ENCODE measurements around the gene GABRG3.

GABRG3 gene

DNA sequence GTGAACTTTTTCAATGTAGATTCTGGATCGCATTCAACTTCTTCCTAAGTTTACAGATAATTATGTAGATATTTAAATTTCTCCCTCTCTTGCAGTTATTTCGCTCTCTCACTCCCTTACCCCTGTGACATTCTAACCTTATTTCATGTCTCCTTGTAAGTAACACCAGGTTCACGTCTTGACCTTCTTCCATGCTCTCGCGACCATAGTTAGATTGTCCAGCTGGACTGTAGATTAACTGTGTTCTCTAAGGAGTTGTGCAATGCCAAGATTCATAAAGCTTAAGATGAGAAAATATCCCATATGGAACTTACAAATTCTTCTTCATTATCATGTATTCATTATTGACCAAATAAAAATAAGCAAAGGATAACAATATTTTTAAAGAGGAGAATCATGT, 430.5 kb downstream of the GABRG3 start:
- no peak for DNase-seq (ENCODE audit: low read depth in 2 of 2)

- no peak for DNase-seq (ENCODE audit: low read depth in 2 of 2)
Observed at GRCh38 chr15:27408428-27408827, 437.4 kb downstream of the GABRG3 start.

DNA sequence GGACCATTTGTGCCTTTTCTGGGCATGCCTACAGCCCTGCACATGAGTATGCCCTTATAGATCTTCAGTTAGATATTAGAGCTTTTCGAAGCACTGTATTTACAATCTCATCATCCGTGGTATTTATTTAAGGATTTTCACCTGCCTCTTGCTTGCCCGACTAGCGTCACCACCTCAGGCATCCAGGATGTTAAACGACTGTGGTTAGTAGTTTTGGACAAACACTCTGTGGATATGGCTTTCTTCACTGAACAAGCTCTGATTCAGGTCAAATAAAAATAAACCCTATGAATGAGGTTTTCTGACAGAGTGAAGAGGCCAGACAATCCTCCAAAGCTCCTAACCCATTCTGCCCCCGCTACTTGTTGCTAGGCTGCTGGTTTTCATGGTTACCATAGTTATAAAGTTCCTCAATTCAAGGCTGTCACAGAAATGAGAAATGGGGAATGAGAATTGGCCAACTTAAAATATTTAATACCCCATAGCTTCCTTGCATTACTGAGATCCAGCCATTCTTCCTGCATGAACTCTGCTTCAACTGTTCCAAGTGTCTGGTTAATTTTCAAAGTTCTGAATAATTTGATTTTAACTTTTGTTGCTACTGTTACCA, 440.1 kb downstream of the GABRG3 start:
- no peak for DNase-seq (ENCODE audit: low read depth in 2 of 2)

GRCh38 chr15:27412415-27412814, 441.4 kb downstream of the GABRG3 start:
- DNase-seq (ENCODE audit: low read depth in 2 of 2) = no peak

DNA sequence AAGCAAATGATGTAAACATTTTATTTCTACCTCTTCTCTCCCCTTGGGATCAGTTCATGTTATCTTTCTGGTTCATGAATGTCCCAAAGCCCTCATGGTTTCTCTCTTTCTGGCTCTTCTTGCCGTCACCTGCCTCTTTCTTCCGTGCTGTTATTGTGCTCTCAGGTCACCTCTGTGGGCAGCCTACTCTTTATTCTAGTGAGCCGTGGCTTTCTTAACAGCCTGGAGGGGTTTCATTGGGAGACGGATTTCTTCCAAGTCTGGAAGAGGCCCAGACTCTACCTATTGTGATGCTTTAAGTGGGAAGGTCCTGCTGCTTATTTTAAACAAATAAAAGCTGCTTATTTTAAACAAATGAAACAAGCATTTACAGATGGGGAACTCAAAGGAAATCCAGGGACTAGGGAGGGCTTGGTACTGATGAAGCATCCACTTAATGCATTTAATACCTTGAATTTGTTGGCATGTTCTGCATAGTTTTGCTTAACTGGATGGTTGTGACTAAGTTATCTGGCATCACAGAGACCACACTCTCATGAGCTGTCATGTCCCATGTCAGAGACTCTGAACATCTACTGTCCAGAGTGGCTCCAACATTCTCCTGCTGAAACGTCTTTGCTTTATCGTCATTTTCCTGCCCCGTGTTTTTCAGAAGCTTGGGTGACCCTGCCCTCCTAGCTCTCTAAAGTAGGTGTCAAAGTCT, 443.3 kb downstream of the GABRG3 start:
- DNase-seq (ENCODE audit: low read depth in 2 of 2) = no peak

DNA sequence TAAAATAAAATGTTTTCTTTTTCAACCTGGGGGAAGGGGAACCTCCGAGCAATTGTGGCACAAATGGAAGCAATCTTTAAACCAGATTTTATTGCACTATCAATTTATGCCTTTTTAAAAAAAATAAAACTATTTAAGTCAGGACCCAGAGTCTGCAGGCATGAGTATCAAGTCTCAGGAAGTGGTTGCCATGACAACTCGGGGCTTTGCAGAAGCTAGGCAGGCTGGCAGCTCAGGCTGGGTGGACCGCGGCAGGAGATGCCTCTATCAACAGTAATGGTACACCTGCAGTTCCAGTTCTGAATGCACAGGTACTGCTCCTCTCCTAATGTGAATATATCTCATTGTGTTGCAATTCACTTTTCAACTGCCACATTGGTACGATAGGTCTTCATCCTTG, 447.7 kb downstream of the GABRG3 start:
- DNase-seq (ENCODE audit: low read depth in 2 of 2) = no peak

- no peak for DNase-seq (ENCODE audit: low read depth in 2 of 2)
Observed at GRCh38 chr15:27422997-27423396, 452.0 kb downstream of the GABRG3 start.

- DNase-seq (ENCODE audit: low read depth in 2 of 2) = no peak
Observed at GRCh38 chr15:27426805-27427204, 455.8 kb downstream of the GABRG3 start.

DNA sequence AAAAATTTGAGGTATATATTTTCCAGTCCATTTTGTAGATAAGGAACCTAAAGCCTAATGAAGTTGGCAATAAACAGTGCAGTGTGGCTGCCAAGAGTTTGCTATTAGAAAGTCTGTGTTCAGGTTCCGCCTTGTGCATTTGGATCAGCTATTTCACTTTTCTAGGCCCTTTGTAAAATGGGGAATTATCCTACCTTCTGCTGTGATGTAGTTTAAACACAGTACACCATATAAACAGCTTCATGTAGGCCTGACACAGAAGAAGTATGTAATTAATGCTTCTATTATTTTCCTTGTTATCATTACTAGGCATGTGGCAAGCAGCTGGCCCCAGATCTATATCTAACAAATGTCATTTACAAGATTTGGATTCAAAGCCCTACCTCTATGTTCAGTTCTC, 456.3 kb downstream of the GABRG3 start:
- no peak for DNase-seq (ENCODE audit: low read depth in 2 of 2)

- DNase-seq (ENCODE audit: low read depth in 2 of 2) = no peak
Observed at GRCh38 chr15:27428151-27428550, 457.2 kb downstream of the GABRG3 start.

DNA sequence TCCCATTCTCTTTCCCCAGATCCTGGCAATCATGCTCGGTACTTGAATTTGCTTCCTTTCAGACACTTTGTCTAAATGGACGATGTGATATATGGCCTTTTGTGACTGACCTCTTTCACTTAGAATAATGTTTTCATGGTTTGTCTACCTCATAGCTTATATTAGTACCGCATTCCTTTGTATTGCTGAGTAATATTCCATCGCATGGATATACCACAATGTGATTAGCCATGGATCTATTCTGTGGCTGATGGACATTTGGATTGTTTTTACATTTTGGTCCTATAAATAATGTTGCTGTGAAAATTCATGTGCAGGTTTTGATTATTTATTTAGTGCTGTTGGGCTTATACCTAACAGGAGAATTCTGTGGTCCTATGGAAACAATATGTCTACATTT, 458.6 kb downstream of the GABRG3 start:
- no peak for DNase-seq (ENCODE audit: low read depth in 2 of 2)

- no peak for DNase-seq (ENCODE audit: low read depth in 2 of 2)
Observed at GRCh38 chr15:27433604-27434003, 462.6 kb downstream of the GABRG3 start.

DNA sequence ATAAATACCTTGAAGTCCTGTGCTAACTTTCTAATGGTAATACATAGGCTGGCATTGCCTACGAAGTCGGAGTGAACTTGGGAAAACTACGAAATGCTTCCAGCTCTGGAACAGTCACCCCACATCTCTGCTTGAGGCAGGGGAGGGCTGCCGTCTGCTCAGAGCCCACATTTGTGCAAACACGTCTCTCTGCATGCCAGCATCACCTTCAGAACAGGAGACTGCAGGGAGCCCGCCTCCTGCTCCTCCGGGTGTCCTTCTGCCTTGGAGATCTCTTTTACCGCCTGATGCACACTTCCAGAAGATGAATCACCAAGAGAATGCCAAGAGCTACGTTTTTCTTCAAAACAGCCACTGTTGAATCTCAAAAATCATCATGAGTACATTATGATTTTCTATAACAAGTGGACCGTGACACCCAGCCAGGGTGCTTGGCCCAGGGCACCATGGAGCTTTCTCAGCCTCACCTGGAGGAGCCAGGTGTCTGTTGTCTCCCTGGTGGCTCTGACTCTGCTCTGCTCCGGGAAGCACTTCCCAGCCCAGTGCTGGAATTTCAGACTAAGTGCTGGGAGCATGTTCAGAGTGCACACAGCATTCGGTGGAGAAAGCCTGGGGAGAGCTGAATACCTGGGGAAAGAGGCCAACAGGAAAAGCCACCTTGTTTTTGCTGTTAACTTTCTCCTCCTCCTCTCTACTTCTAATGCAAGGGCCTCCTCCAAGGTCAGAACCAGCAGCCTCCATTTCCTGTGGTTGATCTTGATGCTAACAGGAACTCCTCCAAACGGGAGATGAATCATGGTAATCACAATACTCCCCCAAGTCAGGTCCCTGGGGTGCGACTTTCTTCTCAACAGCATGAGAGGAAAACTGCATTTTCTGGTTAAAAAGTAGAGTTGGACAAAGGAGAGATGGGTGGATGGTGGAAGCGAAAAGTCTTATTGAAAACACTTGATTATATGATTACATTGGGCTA, 467.7 kb downstream of the GABRG3 start:
- no peak for DNase-seq (ENCODE audit: low read depth in 2 of 2)

GRCh38 chr15:27441120-27441519, 470.1 kb downstream of the GABRG3 start:
- DNase-seq (ENCODE audit: low read depth in 2 of 2) = no peak

- no peak for DNase-seq (ENCODE audit: low read depth in 2 of 2)
Observed at GRCh38 chr15:27448234-27448633, 477.3 kb downstream of the GABRG3 start.

GRCh38 chr15:27448986-27449385, 478.0 kb downstream of the GABRG3 start:
- no peak for DNase-seq (ENCODE audit: low read depth in 2 of 2)

- no peak for DNase-seq (ENCODE audit: low read depth in 2 of 2)
Observed at GRCh38 chr15:27449941-27450340, 479.0 kb downstream of the GABRG3 start.

DNA sequence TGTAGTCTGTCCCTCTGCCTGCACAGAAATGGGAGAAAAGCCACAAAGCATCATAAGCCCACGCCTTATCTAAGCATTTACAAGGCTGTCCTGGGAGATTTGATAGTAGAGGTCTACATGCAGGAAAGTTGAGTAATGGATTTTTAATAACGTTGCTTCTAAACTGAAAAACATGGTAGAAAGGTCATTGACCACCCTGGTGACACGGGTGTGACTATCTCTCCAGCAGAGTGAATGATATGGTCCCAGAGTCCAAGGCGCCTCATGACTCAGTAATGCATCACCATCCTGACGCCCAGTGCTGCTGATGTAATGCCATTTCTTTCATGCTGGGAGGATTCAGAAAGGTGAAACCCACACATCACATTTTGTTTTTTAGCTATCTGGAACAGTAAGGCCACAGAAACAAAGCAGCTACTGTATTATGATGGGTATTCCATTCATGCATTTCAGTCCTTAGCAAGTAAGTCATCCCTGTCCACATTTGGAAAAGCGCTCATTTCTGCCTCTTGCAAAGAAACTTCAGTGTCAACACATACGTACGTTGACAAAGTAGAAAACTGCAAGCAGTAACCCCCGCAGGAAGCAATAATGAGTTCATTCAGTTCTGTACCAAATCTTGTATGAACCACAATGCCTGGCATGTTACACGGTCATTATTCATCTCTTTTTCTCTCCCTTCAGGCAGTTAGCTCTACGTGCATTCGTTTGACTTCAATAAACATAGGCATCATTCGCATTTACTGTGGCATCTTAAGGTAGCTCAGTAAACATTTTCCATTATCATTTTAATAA, 483.5 kb downstream of the GABRG3 start:
- no peak for DNase-seq (ENCODE audit: low read depth in 2 of 2)

GRCh38 chr15:27456807-27457206, 485.8 kb downstream of the GABRG3 start:
- DNase-seq (ENCODE audit: low read depth in 2 of 2) = no peak

GRCh38 chr15:27457766-27458165, 486.8 kb downstream of the GABRG3 start:
- DNase-seq (ENCODE audit: low read depth in 2 of 2) = no peak

DNA sequence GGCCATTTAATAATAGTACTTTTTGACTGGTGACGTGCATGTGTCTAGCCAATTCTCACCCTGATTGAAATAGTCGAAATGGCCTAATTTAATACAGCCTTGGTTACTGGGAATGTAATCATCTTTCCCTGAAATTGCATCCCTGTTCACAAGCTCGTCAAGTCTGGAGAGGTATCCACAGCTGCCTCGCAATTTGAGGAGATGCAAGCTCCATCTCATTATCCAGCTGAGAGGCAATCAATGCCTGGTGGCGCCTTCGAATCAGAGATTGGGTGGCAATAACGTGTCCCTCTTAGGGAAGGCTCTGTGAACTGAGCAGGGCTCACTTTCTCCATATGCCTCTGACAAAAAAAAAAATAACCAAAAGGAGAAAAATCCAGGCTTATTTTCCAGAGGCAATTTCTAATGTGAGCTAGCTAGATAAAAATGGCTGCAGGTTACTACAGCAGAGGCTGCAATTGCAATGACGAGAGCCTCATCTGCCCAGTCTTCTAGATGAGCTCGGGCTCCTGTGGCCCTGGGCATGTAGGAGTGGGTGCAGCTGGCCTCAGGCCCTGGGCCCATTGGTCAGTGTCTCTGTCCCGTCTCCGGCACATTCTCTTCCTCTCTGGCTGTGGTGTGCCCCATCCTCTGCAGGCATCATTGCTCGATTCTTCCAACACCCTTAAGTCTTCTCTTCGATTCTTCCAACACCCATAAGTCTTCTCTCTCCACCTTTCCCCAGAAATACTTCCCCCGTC, 487.5 kb downstream of the GABRG3 start:
- DNase-seq (ENCODE audit: low read depth in 2 of 2) = no peak
